Glomerular visceral epithelial cell (primary cell): ENCODE results near the gene IL1F10.

Experiments used
- DNase-seq: peaks from one replicate; pipeline ENCODE4 v3.0.0-alpha.2; 2016; ENCODE audit errors: extremely low spot score

Gene IL1F10

GRCh38 chr2:113112871-113113270 lies 45.1 kb downstream of the IL1F10 start:
- DNase-seq = no peak

DNA sequence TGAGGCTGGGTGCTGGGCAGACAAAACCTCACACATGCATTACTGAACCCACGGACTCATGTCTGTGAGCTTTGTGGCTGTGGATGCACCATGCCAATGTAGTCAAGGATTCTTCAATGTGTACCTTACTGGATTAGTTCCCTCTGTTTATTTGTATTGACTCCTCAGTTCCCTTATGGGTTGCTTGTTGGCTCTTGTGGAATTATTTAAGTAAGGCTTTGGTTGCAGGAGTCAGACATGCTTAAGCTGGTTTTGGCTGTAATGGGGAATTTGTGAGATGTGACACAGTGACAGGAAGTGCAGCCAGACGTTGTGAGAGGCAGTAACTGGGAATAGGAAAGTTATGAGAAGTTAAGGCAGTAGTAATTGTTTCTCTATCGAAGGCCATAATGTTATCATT lies 46.0 kb downstream of the IL1F10 start:
- no peak for DNase-seq

DNA sequence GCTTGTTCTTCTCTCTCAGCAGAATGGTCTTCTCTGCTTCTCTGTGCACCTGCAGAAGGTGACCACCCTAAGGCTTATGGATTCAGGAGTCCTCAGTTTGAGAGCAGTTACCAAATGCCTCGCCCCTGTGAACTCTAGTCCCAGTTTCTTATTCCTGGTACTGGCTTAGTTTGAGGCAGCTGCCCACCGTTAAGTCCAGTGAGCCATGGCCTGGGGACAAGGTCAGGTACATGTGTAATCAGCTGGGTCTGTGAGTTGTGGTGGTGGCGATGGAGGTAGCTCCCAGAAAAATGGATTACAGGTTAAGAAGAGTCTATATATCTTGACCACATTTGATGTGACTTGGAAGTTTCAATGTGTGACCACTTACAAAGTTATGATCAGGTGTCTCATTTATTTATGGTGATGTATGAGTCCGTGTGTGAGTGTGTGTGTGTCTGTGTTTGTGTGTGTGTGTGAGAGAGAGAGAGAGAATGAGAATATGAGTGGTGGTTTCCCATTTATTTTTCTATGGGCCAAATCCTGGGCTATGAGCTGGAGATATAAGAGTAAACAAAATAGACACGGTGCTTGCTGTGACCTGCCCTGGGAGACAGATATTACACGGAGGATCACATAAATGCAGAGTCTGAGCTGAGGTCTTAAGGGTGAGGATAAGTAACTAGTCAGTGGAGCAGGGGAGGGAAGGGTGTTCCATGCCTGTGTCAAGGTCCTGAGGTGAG lies 46.6 kb downstream of the IL1F10 start:
- no peak for DNase-seq

- no peak for DNase-seq
Observed at GRCh38 chr2:113114996-113115395, 47.2 kb downstream of the IL1F10 start.

DNA sequence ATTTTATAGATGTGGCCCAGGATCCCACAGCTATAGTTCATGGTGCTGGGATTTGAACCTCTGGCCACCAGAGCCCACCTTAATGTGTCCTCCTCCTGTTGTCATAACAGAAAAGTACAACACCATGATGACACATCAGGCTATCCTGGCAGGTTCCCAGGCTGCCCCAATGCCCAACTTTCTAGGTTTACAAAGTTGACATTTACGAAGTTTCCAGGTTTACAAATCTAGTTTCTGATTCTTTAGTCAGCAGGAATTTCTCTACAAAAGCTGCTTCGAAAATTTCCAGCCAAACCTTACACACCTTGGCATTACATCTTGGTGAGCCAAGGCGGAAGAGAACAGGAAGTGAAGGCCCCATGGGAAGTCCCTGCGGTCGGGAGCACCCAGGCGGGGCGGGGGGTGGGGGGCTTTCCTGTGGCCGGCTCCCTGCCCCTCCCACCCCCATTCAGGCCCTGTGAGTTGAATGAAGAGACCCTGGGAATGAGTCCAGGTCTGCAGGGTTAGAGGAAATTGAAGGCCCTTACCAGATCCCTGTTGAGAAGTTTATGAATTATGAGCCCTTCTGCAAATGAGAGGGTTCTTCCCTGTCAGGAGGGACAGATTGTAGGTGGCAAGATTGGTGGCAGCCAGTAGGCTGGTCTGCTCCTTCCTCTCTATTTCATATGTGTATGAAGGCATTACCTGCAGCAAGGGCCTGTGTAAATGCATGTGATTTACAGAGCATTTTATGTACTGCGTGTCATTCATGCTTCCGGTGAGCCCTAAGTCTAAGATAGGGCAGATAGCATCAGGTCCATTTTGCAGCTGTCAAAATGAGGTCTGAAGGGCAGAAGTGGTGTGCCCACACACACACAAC lies 48.6 kb downstream of the IL1F10 start:
- peak; percentile 25 for DNase-seq

GRCh38 chr2:113117541-113118262 lies 49.9 kb downstream of the IL1F10 start:
- DNase-seq = peak; percentile 18

DNA sequence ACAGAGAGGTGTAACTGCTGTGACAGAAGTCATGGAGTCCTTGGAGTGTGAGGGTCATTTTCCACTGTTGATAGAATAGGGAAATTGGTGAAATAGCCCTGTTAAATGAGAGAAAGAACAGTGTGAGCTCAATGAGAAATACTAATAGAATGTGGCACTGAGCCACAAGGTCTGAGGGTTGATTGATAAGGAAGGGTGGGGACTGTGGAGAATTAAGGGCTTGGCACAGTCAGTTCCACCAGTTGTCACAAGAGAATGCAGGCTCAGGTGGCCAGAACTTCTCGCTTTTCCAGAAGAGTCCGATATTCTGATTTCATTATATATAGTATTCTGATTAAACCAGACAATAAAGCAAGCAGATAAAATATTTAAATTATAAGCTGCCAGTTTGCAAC lies 50.5 kb downstream of the IL1F10 start:
- DNase-seq = no peak

DNA sequence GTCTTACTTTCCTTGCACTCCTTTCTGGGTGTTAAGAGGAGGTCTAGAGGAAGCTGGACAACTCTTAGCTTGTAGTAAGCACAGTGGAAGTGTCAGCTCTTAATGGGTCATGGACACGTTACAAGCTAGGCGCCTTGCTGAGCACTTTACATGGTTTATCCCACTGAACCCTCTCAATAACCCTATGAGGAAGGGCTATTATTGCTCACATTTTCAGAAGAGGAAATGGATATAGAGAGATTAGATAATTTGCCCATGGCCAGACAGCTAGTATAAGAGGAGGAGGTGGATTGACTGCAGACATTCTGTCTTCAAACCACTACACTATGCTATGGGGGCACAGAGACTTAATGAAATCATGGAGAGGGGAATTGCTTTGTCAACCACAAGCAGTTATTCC lies 51.3 kb downstream of the IL1F10 start:
- DNase-seq = no peak

DNA sequence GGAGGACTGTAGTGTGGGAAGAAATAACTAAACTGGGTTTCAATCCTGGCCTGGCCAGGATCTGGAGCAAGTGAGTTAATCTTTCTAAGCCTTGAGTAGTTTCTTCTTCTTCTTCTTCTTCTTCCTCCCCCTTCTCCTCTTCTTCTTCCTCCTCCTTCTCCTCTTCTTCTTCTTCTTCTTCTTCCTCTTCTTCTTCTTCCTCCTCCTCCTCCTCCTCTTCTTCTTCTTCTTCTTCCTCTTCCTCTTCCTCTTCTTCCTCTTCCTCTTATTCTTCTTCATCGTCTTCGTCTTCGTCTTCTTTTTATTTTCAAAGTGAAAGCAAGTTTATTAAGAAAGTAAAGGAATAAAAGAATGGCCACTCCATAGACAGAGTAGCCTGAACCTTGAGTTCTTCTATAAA lies 53.1 kb downstream of the IL1F10 start:
- no peak for DNase-seq

GRCh38 chr2:113122364-113122763 lies 54.6 kb downstream of the IL1F10 start:
- no peak for DNase-seq

DNA sequence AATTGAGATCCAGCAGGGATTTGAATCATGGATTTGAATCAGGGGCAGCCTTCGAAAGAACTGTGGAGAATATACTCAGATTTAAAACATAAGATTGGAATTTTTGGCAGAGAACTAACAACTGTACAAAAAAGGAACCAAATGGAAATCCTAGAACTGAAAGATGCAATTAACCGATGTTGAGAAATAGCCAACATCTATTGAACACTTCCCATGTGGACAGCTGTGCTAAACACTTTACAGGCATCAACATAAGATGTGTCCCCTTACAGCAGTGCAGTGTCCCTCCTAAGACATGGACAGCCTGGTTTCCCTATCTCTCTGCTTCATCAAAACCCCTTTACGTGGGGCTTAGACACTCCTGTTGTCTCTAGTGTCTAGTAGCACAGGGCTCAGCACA lies 56.0 kb downstream of the IL1F10 start:
- DNase-seq = no peak

DNA sequence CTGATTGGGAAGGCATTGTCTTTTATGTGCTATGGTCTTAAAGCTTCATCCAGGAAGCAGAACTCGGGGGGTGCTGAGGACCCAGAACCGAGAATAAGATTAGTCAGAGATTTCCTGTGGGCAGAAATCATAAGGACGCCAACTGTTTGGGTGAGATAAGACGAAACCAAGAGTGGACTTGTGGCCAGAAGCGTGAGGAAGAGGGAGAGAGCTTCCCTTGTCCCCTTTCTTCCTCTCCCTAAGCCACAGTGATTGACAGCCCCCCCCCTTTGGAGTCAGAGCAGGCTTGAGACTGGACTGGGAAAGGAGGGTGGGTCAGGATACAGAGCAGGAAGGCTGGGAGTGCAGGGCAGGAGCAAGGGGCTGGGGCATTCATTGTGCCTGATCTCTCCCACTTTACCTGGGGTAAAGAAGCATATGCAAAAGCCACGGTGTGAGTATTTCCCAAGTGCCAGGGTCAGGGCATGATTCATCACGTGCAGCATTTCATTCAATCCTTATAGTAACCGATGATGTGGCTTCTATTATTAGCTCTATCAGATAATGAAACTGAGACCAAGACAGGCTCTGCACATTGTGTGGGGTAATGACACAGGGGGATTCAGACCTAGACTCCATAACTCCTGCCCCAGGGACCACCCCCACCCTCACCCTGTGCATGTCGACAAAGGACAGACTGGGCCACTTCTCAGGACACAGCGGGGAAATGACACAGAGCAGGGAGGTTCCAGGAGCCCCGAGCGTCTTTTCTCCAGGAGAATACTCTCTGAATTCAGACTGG lies 56.6 kb downstream of the IL1F10 start:
- no peak for DNase-seq
